Stimulated activated CD8-positive, alpha-beta memory T cell treated with anti-CD3 and anti-CD28 coated beads, Interleukin-15, amount 100 ng/mL, for 48 hours (primary cell): ENCODE results near the gene DPP9.
A peak's percentile ranks its signal among the peaks of the same experiment; 100 is the strongest.
"Not testable (repeated sequence)": the region's sequence is repeated elsewhere in the genome, so short reads cannot be mapped to it uniquely, and the experiment has no call there.

Experiments used
- DNase-seq, 2 donors: peaks; one replicate each; pipeline ENCODE4 v3.0.0-alpha.2; 2020; ENCODE audit warnings: low read depth in 2 of 2

DPP9 gene

GRCh38 chr19:4687396-4687795 lies 36.2 kb downstream of the DPP9 start:
- DNase-seq: no peak

- DNase-seq: no peak
These were observed 36.9 kb downstream of the DPP9 start for GRCh38 chr19:4686700-4687099.

GRCh38 chr19:4684312-4685095 lies 39.1 kb downstream of the DPP9 start:
- DNase-seq: no peak

GRCh38 chr19:4682417-4683200 lies 41.0 kb downstream of the DPP9 start:
- DNase-seq: no peak

GRCh38 chr19:4680021-4680420 lies 43.6 kb downstream of the DPP9 start:
- DNase-seq: not testable (repeated sequence)

- DNase-seq: no peak
These were observed 44.5 kb downstream of the DPP9 start for GRCh38 chr19:4678881-4679790.

GRCh38 chr19:4676955-4677731 lies 46.5 kb downstream of the DPP9 start:
- no peak for DNase-seq

GRCh38 chr19:4675346-4675745 lies 48.3 kb downstream of the DPP9 start:
- no peak for DNase-seq

- no peak for DNase-seq
These were observed 49.9 kb downstream of the DPP9 start for GRCh38 chr19:4673726-4674125.

- no peak for DNase-seq
These were observed 50.4 kb downstream of the DPP9 start for GRCh38 chr19:4673216-4673615.

- DNase-seq: no peak
These were observed 52.3 kb downstream of the DPP9 start for GRCh38 chr19:4671185-4671851.

GRCh38 chr19:4669723-4670480 lies 53.7 kb downstream of the DPP9 start, which contains the start of gene MYDGF:
Gene MYDGF, minus strand, starts transcription at chr19:4670342. Its CDS starts 8 bp downstream, at chr19:4670334.
- DNase-seq: peak; percentile 89 to 91

GRCh38 chr19:4664642-4665041 lies 59.0 kb downstream of the DPP9 start:
- no peak for DNase-seq

GRCh38 chr19:4662812-4663211 lies 60.8 kb downstream of the DPP9 start:
- no peak for DNase-seq

- DNase-seq: no peak
These were observed 61.5 kb downstream of the DPP9 start for GRCh38 chr19:4662020-4662695.

- no peak for DNase-seq
These were observed 62.6 kb downstream of the DPP9 start for GRCh38 chr19:4660993-4661392.

- no peak for DNase-seq
These were observed 63.4 kb downstream of the DPP9 start for GRCh38 chr19:4660181-4660791.

GRCh38 chr19:4657835-4658234 lies 65.8 kb downstream of the DPP9 start:
- no peak for DNase-seq

- DNase-seq: no peak
These were observed 66.4 kb downstream of the DPP9 start for GRCh38 chr19:4657262-4657661.
